HCT116 (cell line): ENCODE results near the gene GPI. TPM values are rescaled to one million over a fixed set of nuclear protein-coding genes. Genes with fewer than 3 reads are reported as not detected.

Experiments used
- ATAC-seq: fragments of 200-7000 bp; cut with Tn5 transposase; 2 replicates; pipeline ENCODE4 v1.9.1; 2020; ENCODE audit warnings: mild to moderate bottlenecking, moderate library complexity
- BruUV-seq: library from RNA; stranded (reverse); fragments of 400-500 nt; replicated peaks from 2 replicates; lab custom pipeline; 2021; lab: Mats Ljungman, UMichigan
- CTCF ChIA-PET: fragments of 300-600 bp; sonication (Branson Sonifier 250); formaldehyde crosslinking; loops from one replicate; lab custom pipeline; 2021; ENCODE audit warnings: antibody characterized with exemption; lab: Charles Lee
- POLR2A ChIA-PET: fragments of 300-600, 350-600 bp; sonication (Branson Sonifier 250); formaldehyde crosslinking; loops from one replicate; lab custom pipeline; 2021; ENCODE audit warnings: antibody characterized with exemption; lab: Charles Lee
- RAD21 ChIA-PET, 2 experiments: fragments of 300-600 bp; sonication (Branson Sonifier 250); formaldehyde crosslinking; loops; one replicate each; lab custom pipeline; 2023; ENCODE audit warnings: low total read pairs in 2 of 2; ENCODE audit not compliant: uncharacterized antibody in 2 of 2, unreplicated experiment in 2 of 2, low non-redundant PET in 1 of 2; lab: Charles Lee
- DNase-seq: peaks from one replicate; pipeline ENCODE4 v3.0.0-alpha.2; 2010; ENCODE audit warnings: low read depth, low spot score
- H2AFZ ChIP-seq: fragments of 200-600 bp; shearing (Covaris generic), sonication (generic); 2 replicates; pipeline ENCODE4 v1.6.1; 2017; ENCODE audit warnings: low read depth, mixed run types, mixed read lengths, antibody characterized with exemption, low read length; ENCODE audit not compliant: poor library complexity, severe bottlenecking
- H3K27ac ChIP-seq: 2 replicates; pipeline ENCODE4 v1.5.1; 2012; ENCODE audit warnings: low read depth, low read length
- H3K27me3 ChIP-seq: fragments of 200-600 bp; sonication (generic); 2 replicates; pipeline ENCODE4 v1.6.1; 2016; ENCODE audit warnings: mixed run types, low read length, mixed read lengths; ENCODE audit not compliant: insufficient read depth
- H3K36me3 ChIP-seq, 2 experiments: fragments of 200-500 bp in 1 of 2; fragments of 200-600 bp in 1 of 2; sonication (Bioruptor generic) in 1 of 2; sonication (generic) in 1 of 2; 2 replicates each; pipeline versions ENCODE4 v1.5.1 to v1.6.1; 2014 to 2016; ENCODE audit warnings: low read length in 2 of 2, inconsistent platforms in 1 of 2, mixed read lengths in 1 of 2, mixed run types in 1 of 2; ENCODE audit not compliant: insufficient read depth in 2 of 2, control insufficient read depth in 1 of 2
- H3K4me1 ChIP-seq, 2 experiments: fragments of 200-600 bp in 1 of 2; sonication (generic) in 1 of 2; 2 replicates each; pipeline versions ENCODE4 v1.5.1 to v1.6.1; 2012 to 2017; ENCODE audit warnings: low read length in 2 of 2, inconsistent platforms in 1 of 2, mild to moderate bottlenecking in 1 of 2, mixed read lengths in 1 of 2, mixed run types in 1 of 2, moderate library complexity in 1 of 2; ENCODE audit not compliant: insufficient read depth in 2 of 2, control insufficient read depth in 1 of 2
- H3K4me2 ChIP-seq: fragments of 200-600 bp; sonication (generic); 2 replicates; pipeline ENCODE4 v1.6.1; 2017; ENCODE audit warnings: mixed run types, low read length, mixed read lengths
- H3K4me3 ChIP-seq, 2 experiments: fragments of 200-600 bp in 1 of 2; sonication (generic) in 1 of 2; replicated peaks in 1 of 2; 2 replicates each; pipeline ENCODE4 v1.5.1; 2011 to 2016; ENCODE audit warnings: low read length in 2 of 2, control low read depth in 1 of 2, low read depth in 1 of 2, mild to moderate bottlenecking in 1 of 2, mixed read lengths in 1 of 2, mixed run types in 1 of 2
- H3K79me2 ChIP-seq: fragments of 200-600 bp; sonication (generic); 2 replicates; pipeline ENCODE4 v1.6.1; 2017; ENCODE audit warnings: mild to moderate bottlenecking, mixed run types, low read length, moderate library complexity, mixed read lengths; ENCODE audit not compliant: insufficient read depth
- H3K9ac ChIP-seq: fragments of 200-600 bp; sonication (generic); 2 replicates; pipeline ENCODE4 v1.6.1; 2016; ENCODE audit warnings: low read length, mixed read lengths
- H3K9me2 ChIP-seq: fragments of 200-600 bp; sonication (generic), shearing (Covaris generic); 2 replicates; pipeline ENCODE4 v1.6.1; 2017; ENCODE audit warnings: mixed run types, mild to moderate bottlenecking, moderate library complexity; ENCODE audit not compliant: insufficient read depth
- H3K9me3 ChIP-seq, 2 experiments: fragments of 200-500 bp in 1 of 2; fragments of 200-600 bp in 1 of 2; sonication (Bioruptor generic) in 1 of 2; sonication (generic) in 1 of 2; 2 replicates each; pipeline ENCODE4 v1.6.1; 2014 to 2017; ENCODE audit warnings: low read length in 2 of 2, mixed read lengths in 2 of 2, inconsistent platforms in 1 of 2, low read depth in 1 of 2, mild to moderate bottlenecking in 1 of 2, mixed run types in 1 of 2, moderate library complexity in 1 of 2; ENCODE audit not compliant: control insufficient read depth in 1 of 2, insufficient read depth in 1 of 2
- H4K20me1 ChIP-seq: fragments of 200-600 bp; sonication (generic), shearing (Covaris generic); 2 replicates; pipeline ENCODE4 v1.6.1; 2017; ENCODE audit warnings: mixed run types, mild to moderate bottlenecking, moderate library complexity; ENCODE audit not compliant: insufficient read depth
- CBX3 ChIP-seq: IDR thresholded peaks from 2 replicates; pipeline ENCODE4 v1.6.1; 2012; ENCODE audit warnings: low read depth
- CEBPB ChIP-seq: IDR thresholded peaks from 2 replicates; pipeline ENCODE4 v1.6.1; 2012; ENCODE audit warnings: low read depth
- EZH2 ChIP-seq: fragments of 200-600 bp; sonication (generic); IDR thresholded peaks from 2 replicates; pipeline ENCODE4 v1.6.1; 2017; ENCODE audit warnings: antibody characterized with exemption, mixed run types
- POLR2A ChIP-seq: IDR thresholded peaks from 2 replicates; pipeline ENCODE4 v1.7.0; 2011; ENCODE audit warnings: borderline replicate concordance; ENCODE audit not compliant: insufficient read depth, insufficient read length; ENCODE audit errors: extremely low read depth
- RAD21 ChIP-seq: IDR thresholded peaks from 2 replicates; pipeline ENCODE4 v1.6.1; 2012; ENCODE audit warnings: low read depth, mild to moderate bottlenecking
- YY1 ChIP-seq: IDR thresholded peaks from 2 replicates; pipeline ENCODE4 v1.6.1; 2011; ENCODE audit warnings: low read length, low read depth, moderate library complexity, mild to moderate bottlenecking; ENCODE audit not compliant: insufficient replicate concordance; ENCODE audit errors: extremely low read depth
- ZFX ChIP-seq: fragments of 450-650 bp; IDR thresholded peaks from 2 replicates; pipeline ENCODE4 v1.6.1; 2017
- intact Hi-C: fragments of 100-400 bp; cut with micrococcal nuclease; formaldehyde crosslinking; loops from 2 replicates; pipeline ENCODE4 v1.10.0; 2022
- total RNA-seq: library from RNA; stranded (reverse); gene quantifications from one replicate; pipeline ENCODE4 v1.2.1, GENCODE V29; 2021; ENCODE audit not compliant: unreplicated experiment
- TF ChIP-seq, protein P1 (sequence below): IDR thresholded peaks from 2 replicates; pipeline ENCODE4 v1.6.1; 2012
- TF ChIP-seq, protein P2 (sequence below), 3 experiments: fragments of 200-600 bp in 1 of 3; sonication (generic) in 1 of 3; IDR thresholded peaks in 2 of 3; conservative IDR thresholded peaks in 1 of 3; 2 replicates each; pipeline ENCODE4 v1.5.1; 2012 to 2017; ENCODE audit warnings: low read depth in 2 of 3, low read length in 2 of 3, antibody characterized with exemption in 1 of 3, borderline replicate concordance in 1 of 3, control low read depth in 1 of 3, mild to moderate bottlenecking in 1 of 3, mixed read lengths in 1 of 3, mixed run types in 1 of 3, moderate library complexity in 1 of 3; ENCODE audit not compliant: insufficient read depth in 1 of 3

Gene GPI
- total RNA-seq, 1 experiment from 2014 or later = 787 TPM

DNA sequence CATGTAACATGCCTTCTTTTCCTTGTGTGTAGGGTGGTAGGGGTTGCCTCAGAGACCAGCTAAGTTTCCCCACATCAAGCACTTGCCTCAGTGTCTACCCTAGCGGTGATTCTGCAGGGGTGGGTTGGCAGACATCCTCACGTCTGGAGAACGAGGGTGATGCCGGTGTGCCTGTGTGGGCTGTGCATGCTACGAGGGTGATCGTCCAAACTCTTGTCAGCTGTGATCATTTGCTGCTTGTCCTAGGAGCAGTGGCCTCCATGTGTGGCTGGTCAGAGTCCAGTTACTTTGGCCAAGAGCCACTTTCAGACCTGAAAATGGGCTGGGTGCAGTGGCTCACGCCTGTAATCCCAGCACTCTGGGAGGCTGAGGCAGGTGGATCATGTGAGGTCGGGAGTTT, 5.1 kb downstream of the GPI start:
- H3K9me2 ChIP-seq = no peaks in the 10 kb centered on the region
- no peak overlapping the region for H3K4me3 ChIP-seq
- ChIA-PET RAD21 (no interaction called here), CTCF (no interaction called here), POLR2A (no interaction called here)
- peaks cover 95% of the 10 kb centered on the region for H3K79me2 ChIP-seq
- intact Hi-C loops = no loop called here
- DNase-seq (no peak), ATAC-seq (no peak)
- TF ChIP-seq, protein P1, sequence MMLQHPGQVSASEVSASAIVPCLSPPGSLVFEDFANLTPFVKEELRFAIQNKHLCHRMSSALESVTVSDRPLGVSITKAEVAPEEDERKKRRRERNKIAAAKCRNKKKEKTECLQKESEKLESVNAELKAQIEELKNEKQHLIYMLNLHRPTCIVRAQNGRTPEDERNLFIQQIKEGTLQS = no peak
- no peak for TF ChIP-seq POLR2A
- TF ChIP-seq, protein P2, sequence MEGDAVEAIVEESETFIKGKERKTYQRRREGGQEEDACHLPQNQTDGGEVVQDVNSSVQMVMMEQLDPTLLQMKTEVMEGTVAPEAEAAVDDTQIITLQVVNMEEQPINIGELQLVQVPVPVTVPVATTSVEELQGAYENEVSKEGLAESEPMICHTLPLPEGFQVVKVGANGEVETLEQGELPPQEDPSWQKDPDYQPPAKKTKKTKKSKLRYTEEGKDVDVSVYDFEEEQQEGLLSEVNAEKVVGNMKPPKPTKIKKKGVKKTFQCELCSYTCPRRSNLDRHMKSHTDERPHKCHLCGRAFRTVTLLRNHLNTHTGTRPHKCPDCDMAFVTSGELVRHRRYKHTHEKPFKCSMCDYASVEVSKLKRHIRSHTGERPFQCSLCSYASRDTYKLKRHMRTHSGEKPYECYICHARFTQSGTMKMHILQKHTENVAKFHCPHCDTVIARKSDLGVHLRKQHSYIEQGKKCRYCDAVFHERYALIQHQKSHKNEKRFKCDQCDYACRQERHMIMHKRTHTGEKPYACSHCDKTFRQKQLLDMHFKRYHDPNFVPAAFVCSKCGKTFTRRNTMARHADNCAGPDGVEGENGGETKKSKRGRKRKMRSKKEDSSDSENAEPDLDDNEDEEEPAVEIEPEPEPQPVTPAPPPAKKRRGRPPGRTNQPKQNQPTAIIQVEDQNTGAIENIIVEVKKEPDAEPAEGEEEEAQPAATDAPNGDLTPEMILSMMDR (IDR thresholded peaks at IDR 0.05 in 2 of 3, conservative IDR thresholded peaks at IDR 0.05 in 1 of 3; ENCODE audit: borderline replicate concordance in 1 of 3, insufficient read depth in 1 of 3, low read depth in 2 of 3, low read length in 2 of 3) = no peak
- no peak for TF ChIP-seq RAD21
- no peak for TF ChIP-seq YY1
- no peak for TF ChIP-seq ZFX
- TF ChIP-seq CBX3 = no peak
- TF ChIP-seq EZH2 = no peak
- TF ChIP-seq CEBPB = no peak
- BruUV-seq = no TSS peak
- H3K36me3 ChIP-seq = peaks cover 56 to 64% of the 10 kb centered on the region in 2 experiments
- H3K27ac ChIP-seq = no peak overlapping the region; the same call in 1 of the 2 replicates
- no peak overlapping the region for H3K4me2 ChIP-seq
- peaks cover 7 to 13% of the 10 kb centered on the region in 2 experiments; a peak in 3 of 4 replicates for H3K4me1 ChIP-seq
- H3K27me3 ChIP-seq = no peaks in the 10 kb centered on the region
- 0 out of 2 replicates have a peak, but pooled peaks cover 9% of the 10 kb centered on the region for H4K20me1 ChIP-seq
- no peak overlapping the region for H3K9ac ChIP-seq
- no peaks in the 10 kb centered on the region for H3K9me3 ChIP-seq
- H2AFZ ChIP-seq = no peak overlapping the region
